GM10248 (cell line): ENCODE measurements around the gene TRIM42.

Source experiments
- CTCF ChIA-PET: fragments of 300-600 bp; sonication (Branson Sonifier 250); formaldehyde crosslinking; extraction: SDS; loops from one replicate; lab custom pipeline; 2021; ENCODE audit warnings: antibody characterized with exemption; lab: Yijun Ruan, JAX
- POLR2A ChIA-PET: fragments of 350-650 bp; sonication (Branson Sonifier 250); formaldehyde crosslinking; extraction: SDS; loops from one replicate; lab custom pipeline; 2020; ENCODE audit warnings: antibody characterized with exemption; lab: Yijun Ruan, JAX
- DNase-seq: peaks from one replicate; pipeline ENCODE4 v3.0.0; 2012; ENCODE audit errors: extremely low spot score
- CTCF ChIP-seq: IDR thresholded peaks from 2 replicates; pipeline ENCODE4 v1.5.1; 2012; ENCODE audit warnings: mild to moderate bottlenecking, low read depth; ENCODE audit errors: extremely low read depth, missing control alignments, control extremely low read depth

TRIM42 gene

GRCh38 chr3:140748903-140749302 lies 71.0 kb downstream of the TRIM42 start:
- ChIA-PET POLR2A (no interaction called here), CTCF (no interaction called here)
- no peak for DNase-seq
- no peak for TF ChIP-seq CTCF
